Mesenteric fat pad (tissue), 1 donor: ENCODE measurements around the gene MCOLN1. TPM values are rescaled to one million over a fixed set of nuclear protein-coding genes. Genes with fewer than 3 reads are reported as not detected.

Experiments
- DNase-seq: peaks from one replicate; pipeline ENCODE4 v3.0.0-alpha.2; 2020; ENCODE audit warnings: low spot score
- total RNA-seq: library from RNA; stranded (reverse); fragmentation: NEBNext Ultra II Directional; extraction: Animal tissue kit (Norgen Biotek cat#: 25700); gene quantifications from one replicate; pipeline ENCODE4 v1.2.1, GENCODE V29; 2021
- donor health status: DM: yes; HTN: yes; CAD: no.

The MCOLN1 gene
- total RNA-seq, 1 donor from 2014 or later: 55.5 TPM

DNA sequence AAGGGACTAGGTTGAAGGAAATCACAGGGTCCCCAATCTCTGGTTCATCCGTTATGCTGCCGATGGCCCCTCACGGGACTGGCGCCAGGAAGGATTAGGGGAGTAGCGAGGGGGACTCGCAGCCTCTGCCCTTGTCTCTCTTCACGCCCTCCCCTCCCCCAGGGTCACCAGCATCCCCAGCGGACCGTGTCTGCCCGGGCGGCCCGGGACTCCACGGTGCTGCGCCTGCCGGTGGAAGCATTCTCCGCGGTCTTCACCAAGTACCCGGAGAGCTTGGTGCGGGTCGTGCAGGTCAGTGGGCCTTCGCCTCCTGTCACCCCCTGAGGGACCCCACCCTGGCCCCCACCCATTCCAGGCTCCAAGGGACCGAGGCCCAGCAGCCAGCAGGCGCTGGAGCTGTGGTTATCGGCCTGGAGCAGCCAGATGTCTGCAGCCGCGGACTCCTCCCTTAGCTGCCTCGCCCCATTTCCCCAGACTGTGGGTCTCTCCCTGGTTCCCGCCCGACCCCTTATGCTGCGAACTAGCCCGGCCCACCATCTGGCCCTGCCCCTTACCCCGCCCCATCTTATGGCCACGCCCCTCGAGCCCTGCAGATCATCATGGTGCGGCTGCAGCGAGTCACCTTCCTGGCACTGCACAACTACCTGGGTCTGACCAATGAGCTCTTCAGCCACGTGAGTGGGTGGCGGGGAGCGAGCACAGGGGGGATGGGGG, 18.5 kb downstream of the MCOLN1 start:
- no peak for DNase-seq

DNA sequence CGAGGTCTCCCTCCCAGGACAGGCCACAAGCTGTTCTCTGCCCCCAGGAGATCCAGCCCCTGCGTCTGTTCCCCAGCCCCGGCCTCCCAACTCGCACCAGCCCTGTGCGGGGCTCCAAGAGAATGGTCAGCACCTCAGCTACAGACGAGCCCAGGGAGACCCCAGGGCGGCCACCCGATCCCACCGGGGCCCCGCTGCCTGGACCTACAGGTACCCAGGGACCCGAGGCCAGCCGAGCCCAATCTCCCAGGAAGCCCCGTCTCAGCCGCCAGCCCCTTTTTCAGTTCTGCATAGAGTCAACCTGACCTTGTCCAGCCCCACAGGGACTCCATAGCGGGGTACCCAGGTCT, 19.0 kb downstream of the MCOLN1 start:
- DNase-seq: no peak

DNA sequence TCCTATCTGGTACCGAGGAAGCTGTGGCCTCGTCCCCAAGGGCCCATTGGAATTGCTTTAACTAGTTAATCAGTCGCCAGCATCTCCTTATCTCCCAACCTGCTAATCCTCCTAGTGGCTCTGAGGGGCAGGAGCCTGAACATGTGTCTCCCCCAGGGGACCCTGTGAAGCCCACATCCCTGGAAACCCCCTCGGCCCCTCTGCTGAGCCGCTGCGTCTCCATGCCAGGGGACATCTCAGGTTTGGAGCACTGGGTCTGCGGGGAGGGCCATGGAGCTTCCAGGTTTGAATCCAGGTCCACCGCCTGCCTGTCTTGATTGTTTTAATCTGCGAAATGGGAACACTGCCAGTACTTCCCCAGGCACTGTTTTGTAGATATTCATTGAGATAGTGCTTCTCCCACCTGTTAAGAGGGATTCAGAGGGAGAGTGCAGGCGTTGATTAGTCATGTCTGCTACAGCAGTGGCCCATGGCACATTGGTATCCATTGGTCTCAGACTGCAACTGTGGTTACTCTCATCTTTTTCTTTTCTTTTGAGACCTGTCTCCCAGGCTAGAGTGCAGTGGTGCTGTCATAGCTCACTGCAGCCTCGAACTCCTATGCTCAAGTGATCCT, 19.5 kb downstream of the MCOLN1 start:
- no peak for DNase-seq

DNA sequence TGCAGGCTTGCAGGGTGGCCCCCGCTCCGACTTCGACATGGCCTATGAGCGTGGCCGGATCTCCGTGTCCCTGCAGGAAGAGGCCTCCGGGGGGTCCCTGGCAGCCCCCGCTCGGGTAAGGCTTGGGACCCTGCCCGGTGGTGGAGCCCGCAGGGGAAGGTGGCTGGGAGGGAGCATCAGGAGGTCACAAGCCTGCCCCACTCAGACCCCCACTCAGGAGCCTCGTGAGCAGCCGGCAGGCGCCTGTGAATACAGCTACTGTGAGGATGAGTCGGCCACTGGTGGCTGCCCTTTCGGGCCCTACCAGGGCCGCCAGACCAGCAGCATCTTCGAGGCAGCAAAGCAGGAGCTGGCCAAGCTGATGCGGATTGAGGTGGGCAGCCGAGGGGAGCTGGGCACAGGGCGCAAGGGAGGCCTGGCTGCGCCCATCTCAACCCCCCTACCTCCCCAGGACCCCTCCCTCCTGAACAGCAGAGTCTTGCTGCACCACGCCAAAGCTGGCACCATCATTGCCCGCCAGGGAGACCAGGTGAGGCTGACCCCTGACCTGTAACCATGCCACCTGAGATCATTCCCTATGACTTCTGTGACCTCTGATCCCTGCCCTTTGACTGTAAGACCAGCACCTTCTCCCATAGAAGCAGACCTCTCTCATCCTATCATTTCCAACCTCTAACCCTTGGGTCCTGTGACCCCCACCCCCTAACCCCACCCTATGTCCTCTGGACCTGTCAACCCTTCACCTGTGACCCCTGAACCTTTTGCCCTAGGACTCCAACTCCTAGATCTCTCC, 20.3 kb downstream of the MCOLN1 start:
- no peak for DNase-seq

DNA sequence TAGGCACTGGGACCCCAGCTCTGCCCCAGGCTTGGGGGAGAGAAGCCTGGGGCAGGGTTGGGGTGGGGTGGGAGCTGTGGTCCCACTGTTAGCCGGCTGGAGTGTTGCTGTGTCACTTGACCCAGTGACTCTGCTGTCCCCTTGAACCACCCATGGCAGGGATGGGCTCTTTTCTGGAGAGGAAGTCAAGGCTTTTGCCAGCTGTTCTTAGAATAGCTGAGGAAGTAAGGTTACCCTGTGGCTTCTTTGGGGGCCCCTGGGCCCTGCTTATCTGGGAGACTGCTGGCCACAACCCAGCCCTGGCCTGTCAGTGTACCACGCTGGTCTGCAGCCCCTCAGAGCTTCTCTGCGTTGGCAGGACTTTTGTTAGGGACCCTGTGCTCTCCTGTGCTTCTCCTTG, 22.2 kb downstream of the MCOLN1 start:
- DNase-seq: no peak

DNA sequence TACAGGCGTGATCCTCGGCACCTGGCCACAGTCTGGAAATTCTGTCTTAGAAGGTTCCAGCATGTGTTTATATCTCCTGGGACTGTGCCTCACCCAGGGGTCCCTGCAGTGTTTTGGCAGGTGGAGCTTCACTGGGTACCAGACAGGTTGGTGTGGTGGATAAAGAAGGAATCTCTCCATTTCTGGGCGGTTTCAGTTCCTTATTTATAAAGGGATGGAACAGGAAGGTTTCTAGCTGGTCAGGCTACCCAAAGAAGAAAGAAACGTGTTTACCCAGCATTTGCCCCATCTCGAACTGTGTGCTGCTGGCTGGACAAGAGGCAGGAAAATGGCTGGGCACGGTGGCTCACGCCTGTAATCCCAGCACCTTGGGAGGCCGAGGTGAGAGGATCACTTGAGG, 22.9 kb downstream of the MCOLN1 start:
- no peak for DNase-seq

DNA sequence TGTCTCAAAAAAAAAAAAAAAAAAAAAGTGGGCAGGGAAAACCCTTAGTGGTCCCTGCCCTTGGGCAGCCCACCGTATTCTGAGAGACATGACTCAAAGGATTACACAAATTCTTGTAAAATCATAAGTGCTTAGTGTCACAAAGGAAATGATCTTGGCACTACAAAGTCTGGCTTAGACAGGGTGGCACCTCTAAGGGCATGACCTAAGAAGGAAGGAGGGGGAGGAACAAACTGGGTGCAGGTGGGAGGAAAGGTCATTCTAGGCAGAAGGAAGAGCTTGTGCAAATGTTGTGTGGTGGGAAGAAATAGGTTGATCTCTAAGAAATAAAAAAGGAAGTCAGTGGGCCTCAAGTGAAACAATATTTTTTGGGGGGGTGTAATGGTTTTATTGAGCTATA, 23.5 kb downstream of the MCOLN1 start:
- no peak for DNase-seq

DNA sequence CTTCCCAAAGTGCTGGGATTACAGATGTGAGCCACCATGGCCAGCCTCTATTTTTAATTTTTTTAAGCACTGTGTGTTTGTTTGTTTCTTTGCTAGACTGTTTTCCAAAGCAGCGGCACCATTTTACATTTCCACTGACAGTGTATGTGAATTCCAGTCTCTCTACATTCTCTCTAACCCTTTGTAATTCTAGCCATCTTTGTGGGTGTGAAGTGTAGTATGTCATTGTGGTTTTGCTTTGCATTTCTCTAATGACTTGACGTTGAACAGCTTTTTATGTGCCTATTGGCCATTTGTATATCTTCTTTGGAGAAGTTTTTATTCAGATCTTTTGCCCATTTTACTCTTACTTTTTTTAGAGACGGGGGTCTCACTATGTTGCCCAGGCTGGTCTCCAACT, 24.7 kb downstream of the MCOLN1 start:
- no peak for DNase-seq

DNA sequence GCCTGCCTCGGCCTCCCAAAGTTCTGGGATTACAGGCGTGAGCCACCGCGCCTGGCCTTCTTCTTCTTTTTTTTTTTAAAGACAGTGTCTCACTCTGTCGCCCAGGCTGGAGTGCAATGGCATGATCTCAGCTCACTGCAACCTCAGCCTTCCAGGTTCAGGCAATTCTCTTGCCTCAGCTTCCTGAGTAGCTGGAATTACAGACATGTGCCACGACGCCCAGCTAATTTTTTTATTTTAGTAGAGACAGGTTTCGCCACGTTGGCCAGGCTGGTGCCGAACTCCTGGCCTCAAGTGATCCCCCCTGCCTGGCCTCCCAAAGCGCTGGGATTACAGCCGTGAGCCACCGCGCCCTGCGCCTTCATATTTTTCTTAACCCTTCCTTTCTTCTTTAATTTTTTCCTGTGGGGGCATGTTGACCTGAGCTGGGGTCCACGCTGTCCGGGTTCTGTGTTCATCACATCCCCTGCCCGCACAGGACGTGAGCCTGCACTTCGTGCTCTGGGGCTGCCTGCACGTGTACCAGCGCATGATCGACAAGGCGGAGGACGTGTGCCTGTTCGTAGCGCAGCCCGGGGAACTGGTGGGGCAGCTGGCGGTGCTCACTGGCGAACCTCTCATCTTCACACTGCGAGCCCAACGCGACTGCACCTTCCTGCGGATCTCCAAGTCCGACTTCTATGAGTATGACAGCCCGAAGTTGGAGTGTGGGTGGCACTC, 27.2 kb downstream of the MCOLN1 start:
- DNase-seq: no peak

DNA sequence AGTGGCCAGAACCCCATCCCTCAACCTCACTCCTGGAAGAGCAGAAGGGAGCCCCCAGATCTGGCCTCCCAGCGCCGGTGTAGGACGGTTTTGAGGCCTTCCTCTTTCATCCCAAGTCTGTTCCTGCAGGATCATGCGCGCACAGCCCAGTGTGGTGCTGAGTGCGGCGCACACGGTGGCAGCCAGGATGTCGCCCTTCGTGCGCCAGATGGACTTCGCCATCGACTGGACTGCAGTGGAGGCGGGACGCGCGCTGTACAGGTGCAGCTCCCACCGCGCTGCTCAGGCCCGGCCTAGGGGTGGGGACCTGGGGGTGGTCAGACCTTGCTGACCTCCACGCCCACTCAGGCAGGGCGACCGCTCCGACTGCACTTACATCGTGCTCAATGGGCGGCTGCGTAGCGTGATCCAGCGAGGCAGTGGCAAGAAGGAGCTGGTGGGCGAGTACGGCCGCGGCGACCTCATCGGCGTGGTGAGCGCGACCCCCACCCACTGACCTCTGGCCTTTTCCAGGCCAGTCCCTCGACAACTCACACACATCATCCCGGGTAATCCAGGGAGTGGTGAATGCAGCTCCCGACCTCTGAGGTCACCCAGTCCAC, 27.8 kb downstream of the MCOLN1 start:
- no peak for DNase-seq

DNA sequence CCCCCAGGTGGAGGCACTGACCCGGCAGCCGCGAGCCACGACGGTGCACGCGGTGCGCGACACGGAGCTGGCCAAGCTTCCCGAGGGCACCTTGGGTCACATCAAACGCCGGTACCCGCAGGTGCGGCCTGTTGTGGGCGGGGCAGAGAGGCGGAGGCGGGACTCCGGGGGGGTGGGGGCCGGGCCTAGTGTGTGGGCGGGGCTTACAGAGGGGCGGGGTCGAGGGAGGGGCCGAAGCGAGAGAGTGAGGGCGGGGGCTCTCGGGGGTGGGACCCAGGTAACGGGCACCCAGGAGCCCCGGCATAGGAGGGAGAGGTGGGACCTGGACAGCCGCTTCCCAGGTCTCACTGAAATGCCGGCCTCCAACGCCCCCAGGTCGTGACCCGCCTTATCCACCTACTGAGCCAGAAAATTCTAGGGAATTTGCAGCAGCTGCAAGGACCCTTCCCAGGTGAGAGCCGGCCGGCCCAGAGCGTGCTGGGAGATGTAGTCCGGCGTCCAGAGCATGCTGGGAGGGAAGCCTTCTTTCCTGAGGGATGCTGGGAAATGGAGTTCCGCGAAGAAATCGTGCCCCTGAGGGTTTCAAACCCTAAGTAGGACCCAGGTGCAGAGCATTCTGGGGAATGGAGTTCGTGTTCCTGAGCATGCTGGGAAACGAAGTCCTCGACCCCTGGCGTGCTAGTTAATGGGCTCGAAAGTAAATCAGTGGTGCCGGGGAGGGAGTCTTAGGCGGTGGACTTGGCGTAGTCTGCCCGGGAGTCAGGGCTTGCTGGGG, 28.8 kb downstream of the MCOLN1 start:
- no peak for DNase-seq

DNA sequence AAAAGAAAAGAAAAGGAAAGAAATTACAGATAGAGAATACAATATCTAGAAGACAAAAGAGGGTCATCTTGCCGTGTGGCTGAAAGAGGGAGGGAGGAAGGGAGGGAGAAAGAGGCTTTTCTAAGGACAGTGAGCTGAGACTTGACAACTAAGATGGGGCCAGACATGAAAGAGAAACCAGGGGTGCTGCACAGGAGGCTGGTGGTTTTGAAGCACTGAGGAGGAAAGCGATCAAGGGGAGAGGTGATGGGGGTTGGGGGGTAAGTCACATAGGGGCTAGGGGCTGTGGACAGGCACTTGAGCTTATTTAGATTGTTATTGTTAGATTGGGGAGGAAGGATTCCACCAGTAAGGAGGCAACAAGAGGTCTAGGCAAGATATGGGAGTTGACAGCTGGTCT, 30.4 kb downstream of the MCOLN1 start:
- no peak for DNase-seq

DNA sequence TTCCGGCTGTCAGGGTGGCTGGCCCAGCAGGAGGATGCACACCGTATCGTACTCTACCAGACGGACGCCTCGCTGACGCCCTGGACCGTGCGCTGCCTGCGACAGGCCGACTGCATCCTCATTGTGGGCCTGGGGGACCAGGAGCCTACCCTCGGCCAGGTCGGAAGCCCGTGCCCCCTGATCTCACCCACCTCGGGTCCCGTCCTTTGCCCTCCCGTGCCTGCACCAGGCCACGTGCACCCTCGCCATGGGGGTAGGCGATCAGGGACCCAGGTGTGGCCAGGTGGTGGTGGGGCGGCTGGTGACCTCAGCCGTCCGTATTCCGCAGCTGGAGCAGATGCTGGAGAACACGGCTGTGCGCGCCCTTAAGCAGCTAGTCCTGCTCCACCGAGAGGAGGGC, 32.1 kb downstream of the MCOLN1 start:
- no peak for DNase-seq

DNA sequence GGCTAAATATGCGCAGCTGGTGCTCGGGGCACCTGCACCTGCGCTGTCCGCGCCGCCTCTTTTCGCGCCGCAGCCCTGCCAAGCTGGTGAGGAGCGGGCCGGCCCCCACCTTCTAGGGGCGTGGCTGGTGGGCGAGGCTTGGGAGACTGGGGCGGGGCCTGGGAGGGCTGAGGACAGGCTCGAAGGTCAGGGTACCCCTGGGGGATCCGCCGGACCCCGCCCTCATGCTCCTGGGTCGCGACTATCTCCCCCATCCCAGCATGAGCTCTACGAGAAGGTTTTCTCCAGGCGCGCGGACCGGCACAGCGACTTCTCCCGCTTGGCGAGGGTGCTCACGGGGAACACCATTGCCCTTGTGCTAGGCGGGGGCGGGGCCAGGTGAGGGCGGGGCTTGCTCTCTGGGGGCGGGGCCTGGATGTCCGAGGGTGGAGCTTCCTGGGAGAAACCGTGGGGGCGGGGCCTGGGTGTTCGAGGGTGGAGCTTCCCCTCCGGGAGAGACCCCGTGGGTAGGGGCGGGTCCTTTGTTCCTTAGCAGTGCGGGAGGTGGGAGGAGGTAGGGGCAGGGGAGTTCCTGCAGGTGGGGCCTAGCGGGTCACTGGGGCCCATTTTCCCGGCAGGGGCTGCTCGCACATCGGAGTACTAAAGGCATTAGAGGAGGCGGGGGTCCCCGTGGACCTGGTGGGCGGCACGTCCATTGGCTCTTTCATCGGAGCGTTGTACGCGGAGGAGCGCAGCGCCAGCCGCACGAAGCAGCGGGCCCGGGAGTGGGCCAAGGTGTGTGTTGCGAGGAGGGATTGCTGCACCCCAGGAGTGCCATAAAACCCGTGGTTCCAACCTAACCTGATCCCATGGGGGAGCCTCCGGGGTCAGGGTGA, 32.8 kb downstream of the MCOLN1 start:
- DNase-seq: no peak

DNA sequence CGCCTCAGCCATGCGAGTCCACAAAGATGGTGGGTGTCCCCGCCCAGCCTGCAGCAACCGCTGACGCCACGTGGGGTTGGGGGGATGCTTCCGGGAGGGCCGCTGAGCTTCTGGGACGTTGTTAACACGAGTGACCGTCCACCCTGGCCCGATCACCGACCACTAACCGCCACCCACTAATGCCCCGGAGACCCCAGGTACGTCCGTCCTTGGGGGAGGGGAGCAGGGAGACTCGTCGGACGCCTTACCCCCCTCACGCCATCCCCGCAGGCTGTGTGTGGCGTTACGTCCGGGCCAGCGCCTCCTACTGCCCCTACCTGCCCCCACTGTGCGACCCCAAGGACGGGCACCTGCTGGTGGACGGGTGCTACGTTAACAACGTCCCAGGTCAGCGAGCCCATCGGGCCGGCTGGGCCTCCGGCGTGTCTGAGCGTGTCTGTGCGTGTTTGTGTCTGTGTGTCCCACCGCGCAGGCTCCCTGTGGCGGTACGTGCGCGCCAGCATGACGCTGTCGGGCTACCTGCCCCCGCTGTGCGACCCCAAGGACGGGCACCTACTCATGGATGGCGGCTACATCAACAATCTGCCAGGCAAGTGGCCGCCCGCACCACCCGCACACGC, 34.4 kb downstream of the MCOLN1 start:
- no peak for DNase-seq

DNA sequence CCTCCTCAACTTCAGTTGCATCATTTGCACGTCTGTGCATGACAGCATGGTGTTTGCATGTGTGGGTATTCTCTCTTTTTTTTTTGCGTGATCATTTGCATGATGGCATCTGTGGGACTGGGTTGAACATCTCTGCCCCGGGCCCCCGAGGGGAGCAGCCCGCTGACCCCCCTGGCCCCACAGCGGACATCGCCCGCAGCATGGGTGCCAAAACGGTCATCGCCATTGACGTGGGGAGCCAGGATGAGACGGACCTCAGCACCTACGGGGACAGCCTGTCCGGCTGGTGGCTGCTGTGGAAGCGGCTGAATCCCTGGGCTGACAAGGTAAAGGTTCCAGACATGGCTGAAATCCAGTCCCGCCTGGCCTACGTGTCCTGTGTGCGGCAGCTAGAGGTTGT, 36.2 kb downstream of the MCOLN1 start:
- DNase-seq: no peak

DNA sequence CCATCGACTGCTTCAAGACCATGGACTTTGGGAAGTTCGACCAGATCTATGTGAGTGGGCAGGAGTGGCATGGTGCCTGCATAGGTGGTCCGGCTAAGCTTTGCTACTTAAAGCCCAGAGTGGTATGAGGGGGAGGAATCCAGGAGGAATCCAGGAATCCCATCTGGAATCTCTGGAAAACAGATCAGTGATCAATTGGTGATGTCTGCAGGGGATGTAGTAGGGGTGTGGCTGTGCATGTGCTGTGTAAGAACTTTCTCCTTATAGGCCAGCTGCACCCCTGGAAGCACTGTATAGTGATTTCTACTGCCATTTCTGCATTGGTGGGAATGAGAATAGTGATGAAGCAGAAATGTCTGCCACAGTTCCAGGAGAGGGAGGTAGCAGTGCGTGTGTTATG, 36.7 kb downstream of the MCOLN1 start:
- DNase-seq: no peak

DNA sequence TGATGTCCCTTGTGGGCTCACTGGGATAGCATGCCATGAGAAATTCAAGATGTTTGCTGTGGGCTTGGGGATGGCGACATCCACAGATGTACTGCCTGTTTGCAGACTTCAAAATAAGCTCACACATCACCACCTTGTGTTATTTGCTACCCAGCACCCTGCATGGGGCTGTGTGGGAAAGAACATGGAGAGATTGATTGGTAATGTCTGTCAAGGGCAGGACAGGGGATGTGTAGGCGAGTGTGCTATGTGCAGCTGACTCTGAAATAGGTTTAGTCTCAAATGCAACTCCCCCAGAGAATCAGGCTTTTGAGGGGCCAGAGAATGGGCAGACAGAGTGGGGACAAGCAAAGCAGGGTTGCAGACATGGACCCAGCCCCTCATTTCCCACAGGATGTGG, 37.8 kb downstream of the MCOLN1 start:
- DNase-seq: no peak

DNA sequence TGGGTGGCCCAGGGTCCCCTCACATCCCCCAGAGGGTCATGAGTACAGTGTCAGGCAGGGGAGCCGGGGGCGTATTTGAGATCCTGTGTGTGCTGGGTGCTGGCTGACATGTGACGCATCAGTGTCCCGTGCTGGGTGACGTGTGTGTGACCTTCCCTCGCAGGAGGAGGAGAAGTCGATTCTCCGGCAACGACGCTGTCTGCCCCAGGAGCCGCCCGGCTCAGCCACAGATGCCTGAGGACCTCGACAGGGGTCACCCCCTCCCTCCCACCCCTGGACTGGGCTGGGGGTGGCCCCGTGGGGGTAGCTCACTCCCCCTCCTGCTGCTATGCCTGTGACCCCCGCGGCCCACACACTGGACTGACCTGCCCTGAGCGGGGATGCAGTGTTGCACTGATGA, 38.9 kb downstream of the MCOLN1 start:
- DNase-seq: no peak
